ENCODE results near the gene CLN6. TPM values are rescaled to one million over a fixed set of nuclear protein-coding genes. Genes with fewer than 3 reads are reported as not detected.

CLN6 gene
- polyA plus RNA-seq: 0.31 and 0.45 TPM in 2 replicates

DNA sequence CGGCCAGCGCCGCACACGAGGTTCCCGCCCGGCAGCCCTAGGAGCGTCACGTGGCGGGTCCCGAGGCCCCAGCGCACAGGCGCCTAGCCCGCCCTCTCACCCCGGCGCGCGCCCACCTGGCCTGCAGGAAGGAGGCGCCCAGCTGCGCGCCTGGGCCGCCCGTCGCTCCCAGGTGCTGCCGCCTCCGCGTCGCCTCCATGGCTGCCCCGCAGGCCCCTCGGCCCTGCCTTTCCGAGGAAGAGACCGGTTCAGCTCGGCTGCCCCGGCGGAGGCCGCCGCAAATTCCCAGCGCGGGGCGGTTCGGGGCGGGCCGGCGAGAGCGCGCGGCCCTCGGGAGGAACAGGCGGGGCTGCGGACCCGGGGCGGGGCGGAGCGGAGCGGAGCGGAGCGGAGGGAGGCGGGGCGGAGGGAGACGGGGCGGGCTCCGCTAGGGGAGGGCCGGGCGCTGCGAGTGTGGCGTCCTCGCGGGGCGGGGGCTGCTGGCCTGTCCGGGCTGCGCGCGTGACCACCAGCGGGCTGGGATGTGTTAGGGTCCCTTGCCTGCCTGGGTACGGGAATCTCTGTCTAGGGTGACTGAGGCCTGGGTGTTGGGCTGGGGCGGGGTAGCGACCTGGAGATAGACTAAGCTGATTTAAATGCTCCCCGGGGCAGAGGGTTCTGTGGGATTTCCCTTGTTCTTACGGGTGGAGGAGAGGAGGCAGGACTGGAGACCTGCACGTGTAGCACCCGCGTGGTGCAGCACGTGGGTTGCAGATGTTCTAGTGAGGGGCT is at the start of gene CLN6:
Gene CLN6 (minus strand): TSS at position 343 of the 771 bp plus-strand sequence. CDS start 144 bp downstream, at position 199.

GRCh38 chr15:68277603-68278344 is 48.2 kb upstream of the CLN6 start, which contains the start of gene FEM1B:
FEM1B (plus strand) TSS chr15:68277745; CDS start chr15:68278418, 673 bp downstream.

DNA sequence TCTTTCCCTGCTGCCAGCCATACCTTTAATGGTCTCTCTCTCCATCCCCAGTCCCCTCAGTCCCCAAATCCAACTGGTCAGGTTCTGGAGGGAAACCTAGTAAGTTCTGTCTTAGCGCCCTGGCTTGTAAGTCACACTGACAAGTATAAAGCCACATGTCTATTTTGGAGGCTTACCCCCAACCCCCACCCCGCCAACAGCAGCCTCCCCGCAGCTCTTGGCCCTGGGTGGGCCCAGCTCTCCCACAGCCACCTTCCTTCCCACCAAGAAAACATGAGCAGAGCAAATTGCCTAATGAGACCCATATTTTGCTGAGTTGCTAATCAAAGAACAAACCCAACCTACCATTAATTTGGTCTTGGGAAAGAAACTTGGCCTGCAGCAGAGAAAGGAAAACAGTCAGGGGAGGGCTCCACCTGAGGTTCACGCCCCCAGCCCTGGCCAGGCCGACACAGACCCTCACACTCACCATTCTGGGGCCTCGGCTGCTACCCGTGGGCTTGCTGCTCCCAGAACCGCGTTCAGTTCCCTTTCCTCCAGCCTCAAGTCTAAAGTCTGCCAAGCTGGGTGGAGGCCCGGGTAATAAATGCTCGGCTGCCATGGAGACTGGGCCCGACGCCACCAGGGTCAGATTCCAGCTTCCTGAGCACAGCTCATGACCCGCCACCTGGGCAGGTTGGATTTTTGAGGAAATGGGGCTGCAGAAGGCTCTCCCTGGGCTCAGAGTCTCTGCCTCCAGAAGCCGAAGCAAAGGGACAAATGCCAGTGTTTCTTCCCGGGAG is 24.6 kb downstream of the CLN6 start, which contains the start of gene CALML4:
Gene CALML4 (minus strand): TSS at position 557 of the 782 bp plus-strand sequence. CDS start 85 bp downstream, at position 472.

Other genes with a start within 250 kb of the CLN6 start
- 28.1 and 35.7 TPM in 2 replicates for gene PIAS1, start 175.4 kb downstream of the CLN6 start, polyA plus RNA-seq
- 1.2 and 4.1 TPM in 2 replicates for gene CALML4, start 24.4 kb downstream of the CLN6 start, polyA plus RNA-seq
- gene FEM1B, start 48.0 kb upstream of the CLN6 start, polyA plus RNA-seq: 29.6 and 33.2 TPM in 2 replicates
- 0.06 and 0.42 TPM in 2 replicates for gene ITGA11, start 202.4 kb upstream of the CLN6 start, polyA plus RNA-seq

Data from Purkinje cell (primary cell).